HepG2 (cell line): ENCODE results near the gene MYBPC3. TPM values are rescaled to one million over a fixed set of nuclear protein-coding genes. Genes with fewer than 3 reads are reported as not detected.
A peak's percentile ranks its signal among the peaks of the same experiment; 100 is the strongest.

Source experiments
- ATAC-seq: fragments of 200-7000 bp; cut with Tn5 transposase; 3 replicates; pipeline ENCODE4 v1.9.1; 2020; ENCODE audit warnings: mild to moderate bottlenecking, moderate library complexity
- BruUV-seq: library from RNA; stranded (reverse); fragments of 400-500 nt; replicated peaks from 2 replicates; lab custom pipeline; 2021; lab: Mats Ljungman, UMichigan
- CTCF ChIA-PET: fragments of 300-600 bp; formaldehyde crosslinking; extraction: SDS; loops from one replicate; lab custom pipeline; 2021; ENCODE audit warnings: low total read pairs, inconsistent platforms, low intra/inter-chr PET ratio; lab: Yijun Ruan, JAX
- POLR2A ChIA-PET: fragments of 350-600 bp; sonication (Branson Sonifier 250); formaldehyde crosslinking; loops from one replicate; lab custom pipeline; 2020; ENCODE audit warnings: antibody characterized with exemption, inconsistent platforms; lab: Yijun Ruan, JAX
- DNase-seq: peaks from one replicate; pipeline ENCODE4 v3.0.0-alpha.2; 2015; ENCODE audit warnings: low spot score
- FAIRE-seq: peaks from 3 replicates; lab custom pipeline; 2011; peaks lifted over from hg19 to GRCh38; lab: Jason Lieb, UNC
- H2AFZ ChIP-seq: one replicate; pipeline ENCODE4 v1.6.1; 2011; ENCODE audit warnings: low read length, inconsistent platforms
- H3K27ac ChIP-seq: fragments of 300-600 bp; 3 replicates; pipeline ENCODE4 v1.8.0; 2011; ENCODE audit warnings: mixed run types, mild to moderate bottlenecking, mixed read lengths, low read length, inconsistent platforms; ENCODE audit not compliant: insufficient read depth; ENCODE audit errors: extremely low read length
- H3K27me3 ChIP-seq, 2 experiments: fragments of 200-600 bp in 1 of 2; 2 replicates in 1 of 2; 3 replicates in 1 of 2; pipeline versions ENCODE4 v1.6.0 to v1.8.0; 2011; ENCODE audit warnings: low read length in 2 of 2, mild to moderate bottlenecking in 2 of 2, moderate library complexity in 2 of 2, inconsistent platforms in 1 of 2; ENCODE audit not compliant: insufficient read depth in 2 of 2, control insufficient read depth in 1 of 2
- H3K36me3 ChIP-seq, 2 experiments: fragments of 200-600 bp in 1 of 2; replicated peaks in 1 of 2; 2 replicates in 1 of 2; 3 replicates in 1 of 2; pipeline versions ENCODE4 v1.5.1 to v1.8.0; 2011; ENCODE audit warnings: low read length in 2 of 2, inconsistent platforms in 1 of 2; ENCODE audit not compliant: insufficient read depth in 2 of 2, control insufficient read depth in 1 of 2
- H3K4me1 ChIP-seq: 2 replicates; pipeline ENCODE4 v1.5.1; 2012; ENCODE audit warnings: low read length, inconsistent platforms; ENCODE audit not compliant: insufficient read depth
- H3K4me2 ChIP-seq: 2 replicates; pipeline ENCODE4 v1.6.0; 2011; ENCODE audit warnings: low read depth, low read length, inconsistent platforms
- H3K4me3 ChIP-seq, 3 experiments: fragments of 200-600 bp in 1 of 3; sonication (generic), shearing (Covaris generic) in 1 of 3; replicated peaks in 1 of 3; 2 replicates each; pipeline ENCODE4 v1.5.1; 2011 to 2016; ENCODE audit warnings: low read length in 3 of 3, inconsistent platforms in 2 of 3, low read depth in 2 of 3, mild to moderate bottlenecking in 2 of 3, control low read depth in 1 of 3, mixed read lengths in 1 of 3; ENCODE audit not compliant: insufficient read depth in 1 of 3
- H3K79me2 ChIP-seq: one replicate; pipeline ENCODE4 v1.6.1; 2011; ENCODE audit warnings: low read length, inconsistent platforms; ENCODE audit not compliant: insufficient read depth
- H3K9ac ChIP-seq: 2 replicates; pipeline ENCODE4 v1.6.0; 2011; ENCODE audit warnings: mild to moderate bottlenecking, low read depth, low read length, inconsistent platforms; ENCODE audit not compliant: insufficient read depth
- H3K9me3 ChIP-seq: 2 replicates; pipeline ENCODE4 v1.5.1; 2012; ENCODE audit warnings: mild to moderate bottlenecking, low read length
- H4K20me1 ChIP-seq: 2 replicates; pipeline ENCODE4 v1.6.0; 2011; ENCODE audit warnings: inconsistent platforms, mild to moderate bottlenecking, low read length, moderate library complexity; ENCODE audit not compliant: insufficient read depth
- FOXA1 ChIP-seq, 2 experiments: fragments of 450-650 bp in 1 of 2; sonication (generic) in 1 of 2; formaldehyde crosslinking in 1 of 2; IDR thresholded peaks; 2 replicates each; pipeline versions ENCODE4 v1.4.0 to v1.6.1; 2016 to 2020; ENCODE audit warnings: missing genetic modification reagents in 1 of 2
- MYNN ChIP-seq: sonication (generic); formaldehyde crosslinking; IDR thresholded peaks from 2 replicates; pipeline ENCODE4 v1.4.0; 2020; ENCODE audit warnings: mild to moderate bottlenecking, low read depth, missing genetic modification reagents
- PAXIP1 ChIP-seq: sonication (generic); formaldehyde crosslinking; conservative IDR thresholded peaks from 2 replicates; pipeline ENCODE4 v1.4.0; 2020; ENCODE audit warnings: mild to moderate bottlenecking, missing genetic modification reagents, moderate library complexity
- ZNF598 ChIP-seq: sonication (generic); formaldehyde crosslinking; IDR thresholded peaks from 2 replicates; pipeline ENCODE4 v1.5.1; 2020; ENCODE audit warnings: mild to moderate bottlenecking, missing genetic modification reagents, borderline replicate concordance
- ZNF775 ChIP-seq: sonication (generic); formaldehyde crosslinking; IDR thresholded peaks from 2 replicates; pipeline ENCODE4 v1.4.0; 2020; ENCODE audit warnings: missing genetic modification reagents, mild to moderate bottlenecking, moderate library complexity, borderline replicate concordance
- WGBS: methylation state at CpG from one replicate; pipeline ENCODE4 v1.1.6; 2017; ENCODE audit warnings: low lambda C conversion rate; 5-methylcytosine and 5-hydroxymethylcytosine counted together
- in situ Hi-C: cut with HindIII; loops from 2 replicates; pipeline ENCODE4 v1.10.0; 2017; ENCODE audit warnings: low pct_unique_long_range_greater_than_20kb; ENCODE audit not compliant: extremely low pct_ligation_motif_present
- intact Hi-C: fragments of 100-400 bp; cut with micrococcal nuclease; formaldehyde crosslinking; loops from one replicate; pipeline ENCODE4 v1.10.0; 2022; ENCODE audit not compliant: unreplicated experiment
- polyA plus RNA-seq, 8 experiments: library from polyadenylated mRNA; depleted of rRNA in 3 of 8; stranded (reverse) in 7 of 8; unstranded in 1 of 8; fragments of >200 nt; fragmentation: Illumina TruSeq in 4 of 8; extraction: Trizol in 4 of 8; gene quantifications; 2 replicates each; pipeline versions ENCODE4 v1.2.1 to v1.2.3, GENCODE V29; 2011 to 2016; ENCODE audit warnings: low read depth in 4 of 8, missing spikeins in 1 of 8, mixed read lengths in 1 of 8; ENCODE audit not compliant: insufficient read depth in 1 of 8
- total RNA-seq, 5 experiments: library from RNA; depleted of rRNA; stranded (reverse); fragments of >200 nt; fragmentation: Illumina TruSeq; extraction: Trizol; gene quantifications; 2 replicates each; pipeline ENCODE4 v1.2.3, GENCODE V29; 2016; ENCODE audit warnings: low read depth in 1 of 5
- TF ChIP-seq, protein P1 (sequence below): fragments of 450-650 bp; IDR thresholded peaks from 2 replicates; pipeline ENCODE4 v1.6.1; 2016

MYBPC3 gene
- total and polyA plus RNA-seq, 2 of the 13 experiments (the other 11 are each of a cell fraction or from before 2014, with no cell fraction given), result not detected

DNA sequence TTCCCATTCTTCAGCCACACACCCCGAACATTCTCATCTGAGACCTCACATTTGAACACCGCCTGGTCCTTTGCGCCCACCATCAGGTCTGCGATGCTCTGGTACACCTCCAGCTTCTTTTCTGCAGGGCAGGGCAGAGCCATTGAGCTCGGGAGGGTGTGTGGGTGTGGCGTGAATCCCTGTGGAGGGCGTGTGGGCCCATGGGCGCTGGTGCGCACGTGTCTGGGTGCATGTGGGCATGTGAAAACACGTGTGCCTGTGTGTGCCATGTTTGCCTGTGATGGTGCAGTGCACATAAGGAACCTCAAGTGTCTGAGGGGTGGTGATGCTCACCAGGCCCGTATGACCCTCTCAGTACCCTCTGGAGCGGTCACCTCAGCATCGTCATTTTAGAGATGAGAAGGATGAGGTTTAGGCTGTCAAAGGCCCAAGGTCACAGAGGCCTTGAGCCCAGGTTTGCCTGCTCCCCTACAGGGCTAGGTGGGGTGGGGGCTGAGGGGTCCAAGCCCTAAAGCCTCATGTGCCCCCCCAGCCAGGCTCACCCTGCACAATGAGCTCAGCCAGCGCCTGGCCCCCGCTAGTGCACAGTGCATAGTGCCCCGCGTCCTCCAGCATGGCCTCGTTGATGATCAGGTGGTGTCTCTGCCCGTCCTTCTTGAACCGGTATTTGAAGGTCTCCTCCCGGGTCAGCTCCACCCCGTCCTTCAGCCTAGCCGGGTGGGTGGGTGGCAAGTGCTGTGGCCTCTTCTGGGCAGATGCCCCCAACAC lies 10.3 kb downstream of the MYBPC3 start:
- CTCF ChIA-PET, result no interaction called here
- no TSS peak for BruUV-seq
- Histone ChIP-seq H4K20me1 (no peaks in the 10 kb centered on the region), H3K27me3 (peaks cover 7 to 64% of the 10 kb centered on the region in 2 experiments; a peak in 4 of 5 replicates), H3K27ac (no peak overlapping the region), H3K36me3 (no peaks in the 10 kb centered on the region), H3K9me3 (no peaks in the 10 kb centered on the region), H3K4me2 (no peak overlapping the region), H3K79me2 (no peaks in the 10 kb centered on the region), H3K9ac (no peak overlapping the region), H2AFZ (no peak overlapping the region), H3K4me1 (peaks cover 16% of the 10 kb centered on the region), H3K4me3 (no peak overlapping the region)
- no peak for TF ChIP-seq ZNF775
- no peak for TF ChIP-seq FOXA1 (IDR thresholded peaks at IDR 0.05)
- TF ChIP-seq FOXA1 (CRISPR knock-in tag; IDR thresholded peaks at IDR 0.05), result no peak
- TF ChIP-seq PAXIP1, result no peak
- TF ChIP-seq ZNF598 (CRISPR knock-in tag), result no peak
- no peak for TF ChIP-seq MYNN (CRISPR knock-in tag)
- TF ChIP-seq, protein P1, sequence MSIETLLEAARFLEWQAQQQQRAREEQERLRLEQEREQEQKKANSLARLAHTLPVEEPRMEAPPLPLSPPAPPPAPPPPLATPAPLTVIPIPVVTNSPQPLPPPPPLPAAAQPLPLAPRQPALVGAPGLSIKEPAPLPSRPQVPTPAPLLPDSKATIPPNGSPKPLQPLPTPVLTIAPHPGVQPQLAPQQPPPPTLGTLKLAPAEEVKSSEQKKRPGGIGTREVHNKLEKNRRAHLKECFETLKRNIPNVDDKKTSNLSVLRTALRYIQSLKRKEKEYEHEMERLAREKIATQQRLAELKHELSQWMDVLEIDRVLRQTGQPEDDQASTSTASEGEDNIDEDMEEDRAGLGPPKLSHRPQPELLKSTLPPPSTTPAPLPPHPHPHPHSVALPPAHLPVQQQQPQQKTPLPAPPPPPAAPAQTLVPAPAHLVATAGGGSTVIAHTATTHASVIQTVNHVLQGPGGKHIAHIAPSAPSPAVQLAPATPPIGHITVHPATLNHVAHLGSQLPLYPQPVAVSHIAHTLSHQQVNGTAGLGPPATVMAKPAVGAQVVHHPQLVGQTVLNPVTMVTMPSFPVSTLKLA, result peak; percentile 99
- in situ Hi-C loops, result no loop called here
- 48% methylated on average over 16 of the region's 24 CpGs for WGBS
- intact Hi-C loops, result no loop called here
- POLR2A ChIA-PET, result no interaction called here
- ATAC-seq, result no peak
- no peak for DNase-seq
- FAIRE-seq, result no peak
